Stimulated activated CD4-positive, alpha-beta T cell treated with anti-CD3 and anti-CD28 coated beads, Interleukin-2, amount 100 ng/mL, for 24 hours (primary cell): ENCODE data around the gene METRN.

Experiments
- DNase-seq, 2 donors: peaks; one replicate each; pipeline ENCODE4 v3.0.0-alpha.2; 2020

METRN gene

GRCh38 chr16:711084-711483, 3.8 kb upstream of the METRN start:
- DNase-seq: no peak

- DNase-seq: peak; percentile 85 to 87
These were observed 3.2 kb upstream of the METRN start for GRCh38 chr16:711548-712320.

DNA sequence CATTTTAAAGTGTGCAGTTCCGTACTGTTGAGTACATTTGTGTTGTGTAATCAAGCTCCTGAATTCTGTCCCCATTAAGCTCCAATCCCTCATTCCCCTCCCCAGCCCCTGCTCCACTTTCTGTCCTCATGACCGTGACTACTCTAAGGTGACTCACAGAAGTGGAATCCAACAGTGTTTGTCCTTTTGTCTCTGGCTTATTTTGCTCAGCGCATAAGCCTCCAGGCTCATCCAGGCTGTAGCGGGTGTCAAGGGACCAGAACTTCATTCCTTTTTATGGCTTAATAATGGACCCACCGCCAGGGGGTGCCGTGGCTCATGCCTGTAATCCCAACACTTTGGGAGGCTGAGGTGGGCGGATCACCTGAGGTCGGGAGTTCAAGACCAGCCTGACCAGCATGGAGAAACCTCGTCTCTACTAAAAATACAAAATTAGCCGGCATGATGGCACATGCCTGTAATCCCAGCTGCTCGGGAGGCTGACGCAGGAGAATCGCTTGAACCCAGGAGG, 2.1 kb upstream of the METRN start:
- DNase-seq: peak; percentile 62 to 73

- no peak for DNase-seq
These were observed 839 bp upstream of the METRN start for GRCh38 chr16:714079-714478.

DNA sequence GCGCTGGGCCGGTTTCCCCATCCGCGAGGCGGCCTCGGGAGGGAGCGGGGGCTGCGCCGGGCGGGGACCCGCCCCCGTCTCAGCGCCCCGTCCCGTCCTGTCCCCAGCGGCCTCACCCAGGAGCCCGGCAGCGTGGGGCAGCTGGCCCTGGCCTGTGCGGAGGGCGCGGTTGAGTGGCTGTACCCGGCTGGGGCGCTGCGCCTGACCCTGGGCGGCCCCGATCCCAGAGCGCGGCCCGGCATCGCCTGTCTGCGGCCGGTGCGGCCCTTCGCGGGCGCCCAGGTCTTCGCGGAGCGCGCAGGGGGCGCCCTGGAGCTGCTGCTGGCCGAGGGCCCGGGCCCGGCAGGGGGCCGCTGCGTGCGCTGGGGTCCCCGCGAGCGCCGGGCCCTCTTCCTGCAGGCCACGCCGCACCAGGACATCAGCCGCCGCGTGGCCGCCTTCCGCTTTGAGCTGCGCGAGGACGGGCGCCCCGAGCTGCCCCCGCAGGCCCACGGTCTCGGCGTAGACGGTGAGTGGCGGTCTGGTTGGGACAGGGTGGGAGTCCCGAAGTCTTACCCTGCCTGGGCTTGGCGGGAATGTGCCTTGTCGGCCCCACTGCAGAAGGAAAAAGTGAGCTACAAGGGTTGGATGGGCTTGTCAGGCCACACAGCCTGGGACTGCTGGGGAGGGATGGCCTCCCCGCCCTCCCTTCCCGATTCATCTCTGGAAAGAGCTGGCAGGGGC, 720 bp downstream of the METRN start:
- peak in 1 of 2 donors; percentile 36 for DNase-seq

DNA sequence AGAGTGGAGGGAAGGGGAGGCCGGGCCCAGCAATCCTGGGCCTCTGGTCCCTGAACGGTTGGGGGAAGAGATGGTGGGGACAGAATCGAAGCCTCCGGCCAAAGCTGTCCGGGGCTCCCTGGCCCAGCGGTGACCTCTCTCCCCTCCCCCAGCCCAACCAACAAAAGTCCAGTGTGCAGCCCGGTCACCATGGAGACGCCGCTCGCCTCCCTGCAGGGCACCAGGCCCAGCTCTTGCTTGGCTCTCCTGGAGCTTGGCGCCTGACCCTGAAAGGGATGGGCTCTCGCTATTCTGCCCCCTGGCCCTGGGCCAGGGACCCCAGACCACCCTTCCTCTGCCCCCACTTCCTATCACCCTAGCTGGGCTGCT, 1.3 kb downstream of the METRN start:
- no peak for DNase-seq

- no peak for DNase-seq
These were observed 1.9 kb downstream of the METRN start for GRCh38 chr16:716768-717325.

GRCh38 chr16:717450-718245, 2.7 kb downstream of the METRN start:
- no peak for DNase-seq

- DNase-seq: no peak
These were observed 3.5 kb downstream of the METRN start for GRCh38 chr16:718389-718788.

GRCh38 chr16:718922-719321, 4.0 kb downstream of the METRN start:
- no peak for DNase-seq

DNA sequence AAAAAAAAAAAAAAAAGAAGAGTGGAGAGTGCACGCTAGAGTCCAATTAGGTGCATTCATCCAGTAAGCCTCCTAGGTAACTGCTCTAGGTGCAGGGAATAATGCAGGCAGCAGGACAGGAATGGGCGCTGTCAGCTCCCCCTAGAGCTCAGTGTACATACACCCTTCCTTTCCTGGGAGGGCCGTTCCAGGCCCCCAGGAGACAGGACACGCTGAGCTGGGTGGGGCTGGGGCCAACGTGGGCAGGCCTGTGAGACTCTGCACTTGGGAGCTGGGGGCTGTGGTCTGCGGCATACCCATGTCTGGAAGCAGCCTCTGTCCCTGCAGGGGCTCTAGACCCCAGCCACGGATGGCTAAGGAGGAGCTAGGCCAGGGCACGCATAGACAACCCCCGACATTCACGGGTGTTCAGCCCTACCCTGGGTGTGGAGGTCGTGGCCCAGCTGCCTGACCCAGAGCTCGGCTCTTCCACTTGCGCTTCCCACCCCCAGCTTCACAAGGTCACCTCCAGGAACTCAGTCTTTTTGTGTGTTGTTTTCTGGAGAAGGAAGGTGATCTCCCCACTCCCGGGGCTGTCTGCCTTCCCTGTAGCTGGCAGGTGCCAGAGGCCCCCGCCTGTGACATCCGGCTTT, 5.0 kb downstream of the METRN start:
- no peak for DNase-seq

DNA sequence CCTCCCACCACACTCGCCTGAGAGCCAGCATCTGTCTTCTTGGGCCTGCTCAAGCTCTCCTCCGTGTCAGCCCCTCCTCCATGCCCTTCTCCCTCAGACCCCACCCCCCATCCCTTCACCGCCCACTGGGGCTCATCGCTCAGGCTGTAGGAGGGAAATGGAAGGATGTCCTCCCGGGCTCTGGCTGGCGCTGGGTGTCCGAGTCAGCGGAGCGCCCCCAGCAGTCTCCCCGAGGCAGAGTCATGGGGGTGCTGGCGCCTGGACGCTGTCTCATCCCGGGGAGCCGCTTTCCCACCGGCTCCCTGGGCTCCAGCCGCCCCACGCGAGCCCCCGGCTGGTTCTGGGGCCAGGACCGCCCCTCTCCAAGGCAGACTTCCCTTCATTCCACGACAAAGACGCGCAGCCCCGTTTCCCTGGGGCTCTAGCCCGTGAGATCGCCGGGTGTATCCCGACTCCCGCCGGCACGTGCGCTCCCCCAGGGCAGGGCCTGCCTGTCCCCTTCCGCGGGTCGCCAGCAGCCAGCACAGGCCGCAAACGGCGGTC, 5.6 kb downstream of the METRN start:
- peak; percentile 57 to 69 for DNase-seq

- peak; percentile 75 to 88 for DNase-seq
These were observed 6.3 kb downstream of the METRN start, which contains the start of gene ANTKMT for GRCh38 chr16:720990-721764. Gene ANTKMT, plus strand, starts transcription at chr16:721146. Its CDS starts 129 bp downstream, at chr16:721275.

DNA sequence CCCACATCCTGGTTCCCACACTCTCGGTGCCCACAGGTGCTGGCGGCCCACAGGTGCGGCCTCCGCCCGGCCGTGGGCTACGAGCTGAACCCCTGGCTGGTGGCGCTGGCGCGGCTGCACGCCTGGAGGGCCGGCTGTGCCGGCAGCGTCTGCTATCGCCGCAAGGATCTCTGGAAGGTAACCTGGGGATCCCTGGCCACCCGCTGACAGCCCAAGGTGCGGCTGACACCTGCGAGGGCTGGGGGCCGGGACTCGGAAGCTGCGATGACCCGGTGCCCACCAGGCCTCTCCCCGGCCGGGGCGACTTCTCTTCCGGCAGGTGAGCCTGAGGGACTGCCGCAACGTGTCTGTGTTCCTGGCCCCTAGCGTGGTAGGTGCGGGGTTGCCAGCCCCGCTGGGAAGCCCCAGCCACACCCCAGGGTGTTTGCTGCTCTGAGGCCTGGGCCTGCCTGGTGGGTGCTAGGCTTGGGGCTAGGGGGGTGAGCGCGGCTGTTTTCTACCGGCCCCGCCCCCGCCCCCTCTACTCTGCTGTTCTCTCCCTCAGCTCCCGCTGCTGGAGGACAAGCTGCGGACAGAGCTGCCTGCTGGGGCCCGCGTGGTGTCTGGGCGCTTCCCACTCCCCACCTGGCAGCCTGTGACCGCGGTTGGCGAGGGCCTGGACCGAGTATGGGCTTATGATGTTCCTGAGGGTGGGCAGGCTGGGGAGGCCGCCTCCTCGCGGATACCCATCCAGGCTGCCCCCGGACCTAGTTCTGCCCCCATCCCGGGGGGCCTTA, 7.0 kb downstream of the METRN start:
- no peak for DNase-seq

- no peak for DNase-seq
These were observed 8.1 kb downstream of the METRN start for GRCh38 chr16:722835-723633.

DNA sequence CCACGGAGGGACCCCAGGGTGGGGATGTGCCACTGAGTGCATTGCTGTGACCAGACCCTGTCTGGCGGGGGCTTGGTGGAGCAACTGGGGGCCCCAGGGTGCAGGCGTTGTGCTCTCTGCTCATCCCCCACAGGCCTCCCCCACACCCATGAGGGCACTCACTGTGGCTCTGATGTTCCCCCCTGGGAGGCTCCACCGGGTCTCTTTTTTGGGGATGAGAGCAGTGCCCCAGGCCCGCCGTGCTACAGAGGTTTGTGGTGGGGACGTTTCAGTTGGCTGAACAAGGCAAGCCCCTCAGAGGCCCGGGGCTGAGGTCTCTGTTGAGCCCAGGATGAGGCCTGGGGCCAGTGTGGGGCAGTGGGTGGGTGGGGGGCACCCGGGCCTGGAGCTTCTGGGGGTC, 8.8 kb downstream of the METRN start:
- DNase-seq: no peak

DNA sequence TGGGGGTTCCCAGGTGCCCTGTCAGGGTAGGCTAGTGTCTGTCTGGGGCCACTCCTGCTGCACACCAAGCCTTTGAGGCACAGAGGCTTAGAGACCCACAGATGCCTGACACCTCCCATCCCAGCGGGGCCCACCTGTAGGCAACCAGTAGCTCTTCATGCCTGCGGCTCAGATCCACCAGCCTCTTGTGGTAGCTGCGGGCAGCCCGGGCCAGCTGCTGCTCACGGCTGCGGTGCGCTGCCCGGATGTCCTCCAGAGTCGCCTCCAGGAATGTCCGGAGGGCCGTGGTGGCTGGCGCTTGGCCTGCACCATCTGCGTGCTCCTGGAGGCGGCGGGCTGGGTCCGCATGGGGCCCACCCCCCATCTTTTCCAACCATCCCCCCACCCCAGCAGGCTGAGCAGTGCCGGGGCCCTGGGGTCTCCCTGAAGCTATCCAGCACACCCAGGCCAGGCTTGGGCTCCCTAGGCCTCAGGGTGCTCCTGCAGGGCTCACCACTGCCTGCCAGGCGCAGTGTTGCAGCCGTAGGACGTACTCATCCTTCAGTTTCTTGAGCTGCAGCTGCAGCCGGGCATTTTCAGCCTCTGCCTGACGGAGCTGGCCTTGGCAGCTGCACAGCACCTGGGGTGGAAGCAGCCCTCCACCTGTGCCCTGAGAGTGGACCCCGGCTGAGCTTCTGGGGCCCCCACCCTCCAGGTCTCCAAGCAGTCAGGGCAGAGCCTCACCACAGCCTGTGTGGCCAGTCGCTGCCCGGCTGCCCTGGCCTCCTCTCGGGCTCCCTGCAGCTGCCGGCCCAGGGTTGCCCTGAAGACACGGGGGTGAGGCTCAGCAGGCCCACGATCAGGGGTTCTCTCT, 9.5 kb downstream of the METRN start:
- DNase-seq: no peak

- DNase-seq: no peak
These were observed 10.1 kb downstream of the METRN start for GRCh38 chr16:725041-725376.
